GM23248 (cell line): Measurements from ENCODE around the gene RBP3. TPM values are rescaled to one million over a fixed set of nuclear protein-coding genes. Genes with fewer than 3 reads are reported as not detected.

ENCODE experiments used
- DNase-seq: peaks from one replicate; pipeline ENCODE4 v3.0.0-alpha.2; 2015
- H2AFZ ChIP-seq: fragments of 200-600 bp; sonication (generic); 2 replicates; pipeline ENCODE4 v1.6.1; 2016; ENCODE audit warnings: antibody characterized with exemption
- H3F3A ChIP-seq: fragments of 200-600 bp; sonication (generic); 2 replicates; pipeline ENCODE4 v1.6.1; 2016; ENCODE audit warnings: mild to moderate bottlenecking, antibody characterized with exemption, mixed run types; ENCODE audit not compliant: insufficient read depth
- H3K27ac ChIP-seq: fragments of 200-600 bp; sonication (generic); 2 replicates; pipeline ENCODE4 v1.5.1; 2016; ENCODE audit warnings: mild to moderate bottlenecking
- H3K27me3 ChIP-seq: fragments of 200-600 bp; sonication (generic); replicated peaks from 2 replicates; pipeline ENCODE4 v1.6.1; 2016; ENCODE audit warnings: mild to moderate bottlenecking; ENCODE audit not compliant: insufficient read depth
- H3K36me3 ChIP-seq: fragments of 200-600 bp; sonication (generic); 2 replicates; pipeline ENCODE4 v1.6.1; 2016; ENCODE audit warnings: low read depth, mild to moderate bottlenecking
- H3K4me1 ChIP-seq: fragments of 200-600 bp; sonication (generic); 2 replicates; pipeline ENCODE4 v1.6.1; 2016; ENCODE audit warnings: mild to moderate bottlenecking; ENCODE audit not compliant: insufficient read depth
- H3K4me2 ChIP-seq: fragments of 200-600 bp; sonication (generic); one replicate; pipeline ENCODE4 v1.6.1; 2016; ENCODE audit warnings: mild to moderate bottlenecking; ENCODE audit not compliant: unreplicated experiment
- H3K4me3 ChIP-seq: fragments of 200-600 bp; sonication (generic); 2 replicates; pipeline ENCODE4 v1.5.1; 2016; ENCODE audit warnings: mild to moderate bottlenecking
- H3K79me2 ChIP-seq: fragments of 200-600 bp; sonication (generic); 2 replicates; pipeline ENCODE4 v1.6.1; 2016; ENCODE audit warnings: mild to moderate bottlenecking; ENCODE audit not compliant: insufficient read depth
- H3K9ac ChIP-seq: fragments of 200-600 bp; sonication (generic); 2 replicates; pipeline ENCODE4 v1.6.1; 2016; ENCODE audit warnings: mild to moderate bottlenecking
- H3K9me2 ChIP-seq: fragments of 200-600 bp; sonication (generic); 2 replicates; pipeline ENCODE4 v1.6.1; 2016; ENCODE audit warnings: mixed run types, mild to moderate bottlenecking, moderate library complexity; ENCODE audit not compliant: insufficient read depth
- H3K9me3 ChIP-seq: fragments of 200-600 bp; sonication (generic); one replicate; pipeline ENCODE4 v1.6.1; 2017; ENCODE audit warnings: low read depth
- H4K20me1 ChIP-seq: fragments of 200-600 bp; sonication (generic); 2 replicates; pipeline ENCODE4 v1.6.0; 2016; ENCODE audit not compliant: insufficient read depth
- EZH2 ChIP-seq: fragments of 200-600 bp; sonication (generic); IDR thresholded peaks from 2 replicates; pipeline ENCODE4 v1.6.1; 2018; ENCODE audit warnings: antibody characterized with exemption, mild to moderate bottlenecking; ENCODE audit not compliant: insufficient read depth, poor library complexity, severe bottlenecking
- EZH2phosphoT487 ChIP-seq: fragments of 200-600 bp; sonication (generic); IDR thresholded peaks from 2 replicates; pipeline ENCODE4 v1.6.1; 2018; ENCODE audit warnings: antibody characterized with exemption, moderate library complexity, mild to moderate bottlenecking, low read depth; ENCODE audit not compliant: insufficient read depth
- WGBS, 2 experiments: methylation state at CpG; one replicate each; pipeline ENCODE4 v1.1.6; 2015 to 2017; ENCODE audit warnings: low lambda C conversion rate in 2 of 2, low coverage in 1 of 2; ENCODE audit errors: missing lambda C conversion rate in 2 of 2; 5-methylcytosine and 5-hydroxymethylcytosine counted together
- in situ Hi-C: fragments of 300-500 bp; cut with MboI; formaldehyde crosslinking; loops from 2 replicates; pipeline ENCODE4 v1.15.0; 2020
- polyA plus RNA-seq: library from polyadenylated mRNA; unstranded; fragments of >200 nt; fragmentation: Nextera tagmentation; extraction: Ambion mirVana; gene quantifications from 2 replicates; pipeline ENCODE4 v1.2.1, GENCODE V29; 2016
- total RNA-seq: library from RNA; depleted of rRNA; stranded (reverse); fragments of >200 nt; shearing (Covaris generic); gene quantifications from 2 replicates; pipeline ENCODE4 v1.2.3, GENCODE V29; 2014

The RBP3 gene
- total and polyA plus RNA-seq, 2 experiments from 2014 or later = not detected

- no peaks in the 10 kb centered on the region for H3F3A ChIP-seq
- no peak overlapping the region for H2AFZ ChIP-seq
- no peak overlapping the region for H3K4me2 ChIP-seq
- no peak overlapping the region for H3K27ac ChIP-seq
- H3K36me3 ChIP-seq = no peaks in the 10 kb centered on the region
- H3K27me3 ChIP-seq = peaks cover 16% of the 10 kb centered on the region
- TF ChIP-seq EZH2phosphoT487 (no peak), EZH2 (no peak)
- 89 to 91% methylated on average over 27 to 31 of the region's 31 CpGs for WGBS, 2 experiments
- no peaks in the 10 kb centered on the region for H3K4me1 ChIP-seq
- H4K20me1 ChIP-seq = no peaks in the 10 kb centered on the region
- H3K4me3 ChIP-seq = no peak overlapping the region
- DNase-seq = no peak
- no peaks in the 10 kb centered on the region for H3K9me3 ChIP-seq
- H3K9ac ChIP-seq = no peak overlapping the region
- in situ Hi-C loops = no loop called here
- H3K79me2 ChIP-seq = no peaks in the 10 kb centered on the region
- H3K9me2 ChIP-seq = no peaks in the 10 kb centered on the region
Measured at GRCh38 chr10:47349941-47350371, 1.8 kb downstream of the RBP3 start.

- DNase-seq = no peak
- Histone ChIP-seq H3K36me3 (no peaks in the 10 kb centered on the region), H3K27ac (no peak overlapping the region), H3K4me1 (no peaks in the 10 kb centered on the region), H2AFZ (no peak overlapping the region), H3K9me3 (no peaks in the 10 kb centered on the region), H3K4me2 (no peak overlapping the region), H3K4me3 (no peak overlapping the region), H3K9me2 (no peaks in the 10 kb centered on the region), H3K27me3 (peaks cover 11% of the 10 kb centered on the region), H4K20me1 (no peaks in the 10 kb centered on the region), H3F3A (no peaks in the 10 kb centered on the region), H3K79me2 (no peaks in the 10 kb centered on the region), H3K9ac (no peak overlapping the region)
- TF ChIP-seq EZH2phosphoT487 (no peak), EZH2 (no peak)
- 77 to 80% methylated on average over 37 to 39 of the region's 39 CpGs for WGBS, 2 experiments
- in situ Hi-C loops = no loop called here
Measured at GRCh38 chr10:47350671-47351640, 2.8 kb downstream of the RBP3 start.

- WGBS, 2 experiments = 52 to 54% methylated on average over 14 of the region's 14 CpGs
- no peaks in the 10 kb centered on the region for H3K4me1 ChIP-seq
- H3K27ac ChIP-seq = no peak overlapping the region
- in situ Hi-C loops = no loop called here
- H3K27me3 ChIP-seq = peaks cover 11% of the 10 kb centered on the region
- no peaks in the 10 kb centered on the region for H3F3A ChIP-seq
- H2AFZ ChIP-seq = no peak overlapping the region
- DNase-seq = no peak
- H3K36me3 ChIP-seq = no peaks in the 10 kb centered on the region
- H4K20me1 ChIP-seq = no peaks in the 10 kb centered on the region
- TF ChIP-seq EZH2phosphoT487 (no peak), EZH2 (no peak)
- no peak overlapping the region for H3K4me3 ChIP-seq
- no peak overlapping the region for H3K9ac ChIP-seq
- no peak overlapping the region for H3K4me2 ChIP-seq
- H3K9me2 ChIP-seq = no peaks in the 10 kb centered on the region
- H3K9me3 ChIP-seq = no peaks in the 10 kb centered on the region
- H3K79me2 ChIP-seq = no peaks in the 10 kb centered on the region
Measured at GRCh38 chr10:47351899-47352815, 4.0 kb downstream of the RBP3 start.

- no peak overlapping the region for H3K27ac ChIP-seq
- H3K36me3 ChIP-seq = no peaks in the 10 kb centered on the region
- no peak overlapping the region for H3K9ac ChIP-seq
- WGBS, 2 experiments = 73% methylated on average over 6 of the region's 6 CpGs
- no peak overlapping the region for H3K4me2 ChIP-seq
- no peaks in the 10 kb centered on the region for H3K79me2 ChIP-seq
- no peak for DNase-seq
- no peak overlapping the region for H2AFZ ChIP-seq
- no peaks in the 10 kb centered on the region for H3F3A ChIP-seq
- peaks cover 11% of the 10 kb centered on the region for H3K27me3 ChIP-seq
- no peaks in the 10 kb centered on the region for H3K9me3 ChIP-seq
- no peak overlapping the region for H3K4me3 ChIP-seq
- no peaks in the 10 kb centered on the region for H3K4me1 ChIP-seq
- H4K20me1 ChIP-seq = no peaks in the 10 kb centered on the region
- in situ Hi-C loops = no loop called here
- no peak for TF ChIP-seq EZH2
- TF ChIP-seq EZH2phosphoT487 = no peak
- H3K9me2 ChIP-seq = no peaks in the 10 kb centered on the region
Measured at GRCh38 chr10:47353351-47353750, 5.2 kb downstream of the RBP3 start.
